Nephron progenitor cell (in vitro differentiated cells): Measurements from ENCODE around the gene PAFAH1B1.

Experiments
- DNase-seq: peaks from one replicate; pipeline ENCODE4 v3.0.0; 2021
- H3K27ac Mint-ChIP-seq: 2 replicates; pipeline ENCODE4 v1.8.0; 2021; ENCODE audit warnings: mild to moderate bottlenecking, moderate library complexity, mixed read lengths
- H3K27me3 Mint-ChIP-seq: 2 replicates; pipeline ENCODE4 v1.8.0; 2021; ENCODE audit warnings: mild to moderate bottlenecking, low read depth, mixed read lengths; ENCODE audit not compliant: poor library complexity
- H3K36me3 Mint-ChIP-seq: 2 replicates; pipeline ENCODE4 v1.8.0; 2021; ENCODE audit warnings: low read depth, mixed read lengths
- H3K4me1 Mint-ChIP-seq: 2 replicates; pipeline ENCODE4 v1.8.0; 2021; ENCODE audit warnings: mixed read lengths
- H3K4me3 Mint-ChIP-seq: 2 replicates; pipeline ENCODE4 v1.8.0; 2021; ENCODE audit warnings: mild to moderate bottlenecking, moderate library complexity, mixed read lengths
- H3K9me3 Mint-ChIP-seq: 2 replicates; pipeline ENCODE4 v1.8.0; 2021; ENCODE audit warnings: mild to moderate bottlenecking, moderate library complexity, mixed read lengths
- TF ChIP-seq, protein P1 (sequence below): fragments of 200-600 bp; sonication (generic); IDR thresholded peaks from 2 replicates; pipeline ENCODE4 v1.5.0; 2021; ENCODE audit warnings: antibody characterized with exemption

PAFAH1B1 gene

DNA sequence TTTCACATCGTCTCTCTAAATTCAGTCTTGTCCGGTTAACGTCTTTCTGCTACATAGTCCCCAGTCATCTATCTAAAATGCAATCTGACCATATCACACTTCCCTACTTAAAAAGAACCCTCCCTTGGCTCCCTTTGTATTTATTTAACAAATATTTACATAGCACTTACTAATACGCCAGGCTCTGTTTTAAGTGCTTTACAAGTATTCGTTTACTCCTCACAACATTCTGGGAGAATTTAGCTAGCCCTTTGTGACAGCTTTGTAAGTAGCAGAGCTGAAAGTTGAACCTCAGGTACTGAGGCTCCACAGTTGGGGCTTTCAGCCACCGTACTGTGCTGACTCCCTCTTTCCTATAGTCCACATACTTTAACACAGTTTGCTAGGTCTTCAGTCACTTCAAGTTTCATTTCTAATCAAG is 9.2 kb downstream of the PAFAH1B1 start:
- H3K4me1 Mint-ChIP-seq, result peaks cover 19% of the 10 kb centered on the region
- no peak for DNase-seq
- TF ChIP-seq, protein P1, sequence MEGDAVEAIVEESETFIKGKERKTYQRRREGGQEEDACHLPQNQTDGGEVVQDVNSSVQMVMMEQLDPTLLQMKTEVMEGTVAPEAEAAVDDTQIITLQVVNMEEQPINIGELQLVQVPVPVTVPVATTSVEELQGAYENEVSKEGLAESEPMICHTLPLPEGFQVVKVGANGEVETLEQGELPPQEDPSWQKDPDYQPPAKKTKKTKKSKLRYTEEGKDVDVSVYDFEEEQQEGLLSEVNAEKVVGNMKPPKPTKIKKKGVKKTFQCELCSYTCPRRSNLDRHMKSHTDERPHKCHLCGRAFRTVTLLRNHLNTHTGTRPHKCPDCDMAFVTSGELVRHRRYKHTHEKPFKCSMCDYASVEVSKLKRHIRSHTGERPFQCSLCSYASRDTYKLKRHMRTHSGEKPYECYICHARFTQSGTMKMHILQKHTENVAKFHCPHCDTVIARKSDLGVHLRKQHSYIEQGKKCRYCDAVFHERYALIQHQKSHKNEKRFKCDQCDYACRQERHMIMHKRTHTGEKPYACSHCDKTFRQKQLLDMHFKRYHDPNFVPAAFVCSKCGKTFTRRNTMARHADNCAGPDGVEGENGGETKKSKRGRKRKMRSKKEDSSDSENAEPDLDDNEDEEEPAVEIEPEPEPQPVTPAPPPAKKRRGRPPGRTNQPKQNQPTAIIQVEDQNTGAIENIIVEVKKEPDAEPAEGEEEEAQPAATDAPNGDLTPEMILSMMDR, result no peak
- peaks cover 56% of the 10 kb centered on the region for H3K36me3 Mint-ChIP-seq
- H3K9me3 Mint-ChIP-seq, result peaks cover 8% of the 10 kb centered on the region
- no peaks in the 10 kb centered on the region for H3K27me3 Mint-ChIP-seq
- no peak overlapping the region for H3K4me3 Mint-ChIP-seq
- peak overlapping the region; percentile 16 for H3K27ac Mint-ChIP-seq

DNA sequence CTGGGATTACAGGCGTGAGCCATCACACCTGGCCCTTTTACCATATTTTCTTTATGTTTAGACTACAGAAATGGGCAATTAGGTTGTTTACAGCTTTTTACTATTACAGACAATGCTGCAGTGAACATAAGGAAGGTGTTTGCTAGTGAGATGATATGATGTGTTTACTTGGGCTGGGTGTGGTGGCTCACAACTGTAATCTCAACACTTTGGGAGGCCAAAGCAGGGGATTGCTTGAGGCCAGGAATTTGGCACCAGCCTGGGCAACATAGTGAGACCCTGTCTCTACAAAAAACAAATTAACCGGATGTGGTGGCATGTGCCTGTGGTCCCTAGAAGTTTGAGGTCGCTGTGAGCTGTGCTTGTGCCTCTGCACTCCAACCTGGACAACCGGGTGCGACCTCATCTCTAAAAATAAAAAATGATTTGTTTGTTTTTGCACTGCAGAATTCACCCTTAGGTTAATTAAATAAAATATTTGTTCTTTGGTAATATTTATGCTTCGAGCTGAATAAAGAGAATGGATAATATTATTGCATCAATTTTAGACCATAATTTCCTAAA is 15.0 kb downstream of the PAFAH1B1 start:
- Mint-ChIP-seq H3K4me3 (no peak overlapping the region), H3K27ac (no peak overlapping the region), H3K4me1 (peaks cover 27% of the 10 kb centered on the region), H3K27me3 (no peaks in the 10 kb centered on the region), H3K9me3 (no peaks in the 10 kb centered on the region), H3K36me3 (peaks cover 34% of the 10 kb centered on the region)
- DNase-seq, result no peak
- TF ChIP-seq, protein P1, result no peak

DNA sequence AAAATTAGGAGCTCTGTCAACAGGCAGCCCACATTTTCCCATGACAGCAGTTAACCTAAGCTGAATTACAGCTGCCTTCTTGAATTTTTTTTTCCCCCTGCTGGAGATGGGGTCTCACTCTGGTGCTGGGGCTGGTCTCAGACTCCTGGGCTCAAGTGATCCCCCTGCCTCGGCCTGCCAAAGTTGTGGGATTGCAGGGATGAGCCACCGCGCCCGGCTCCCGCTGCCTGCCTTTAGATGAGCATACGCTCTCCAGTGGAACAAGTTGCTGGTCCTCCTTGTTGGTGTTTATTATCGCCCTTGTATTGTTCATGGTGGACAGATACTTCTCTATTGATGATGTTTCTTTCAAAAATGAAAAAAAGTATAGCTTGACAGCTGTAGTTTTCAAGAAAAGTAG is 15.6 kb downstream of the PAFAH1B1 start:
- Mint-ChIP-seq H3K27me3 (no peaks in the 10 kb centered on the region), H3K9me3 (no peaks in the 10 kb centered on the region), H3K27ac (peak overlapping the region; percentile 74), H3K4me3 (no peak overlapping the region), H3K4me1 (peaks cover 27% of the 10 kb centered on the region), H3K36me3 (peaks cover 34% of the 10 kb centered on the region)
- no peak for DNase-seq
- TF ChIP-seq, protein P1, result no peak

DNA sequence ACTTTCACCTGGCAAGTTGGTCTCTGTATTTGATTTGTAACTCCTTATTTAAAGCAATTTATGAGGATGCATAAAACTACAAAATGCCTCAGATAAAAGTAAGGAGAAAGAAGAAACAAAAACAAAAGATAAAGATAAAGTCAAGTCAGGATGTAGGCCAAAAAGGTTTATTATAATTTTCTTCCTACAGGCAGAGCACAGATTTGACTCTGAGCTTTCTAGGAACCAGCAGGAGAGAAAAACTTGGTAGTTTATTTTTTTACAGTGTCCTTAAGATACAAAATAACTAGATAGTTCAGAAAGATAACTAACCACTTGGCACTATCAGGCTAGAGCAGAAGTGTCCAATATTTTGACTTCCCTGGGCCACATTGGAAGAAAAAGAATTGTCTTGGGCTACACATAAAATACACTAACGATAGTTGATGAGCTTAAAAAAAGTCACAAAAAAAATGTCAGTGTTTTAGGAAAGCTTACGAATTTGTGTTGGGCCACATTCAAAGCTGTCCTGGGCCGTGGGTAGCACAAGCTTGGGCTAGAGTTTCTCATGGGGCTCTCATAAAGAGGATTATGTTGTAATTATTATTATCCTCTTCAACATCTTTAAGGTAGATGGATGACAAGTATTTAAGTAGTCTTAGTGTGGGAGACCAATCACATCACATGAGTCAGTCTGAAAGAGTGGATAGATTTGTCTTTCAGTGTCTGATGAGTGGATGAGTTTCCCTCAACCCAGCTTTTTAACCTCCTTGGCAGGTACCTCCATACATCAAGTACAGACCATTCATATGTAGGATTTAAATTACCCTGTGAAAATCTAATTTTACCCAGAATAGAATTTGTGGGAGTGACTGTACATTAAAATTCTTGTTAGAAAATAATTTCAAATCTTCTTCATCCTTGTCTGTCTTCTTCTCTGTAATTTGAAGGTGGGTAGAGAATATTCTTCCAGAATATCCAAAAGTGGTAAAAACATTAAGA is 17.0 kb downstream of the PAFAH1B1 start:
- H3K27me3 Mint-ChIP-seq, result no peaks in the 10 kb centered on the region
- TF ChIP-seq, protein P1, result no peak
- peaks cover 32% of the 10 kb centered on the region for H3K36me3 Mint-ChIP-seq
- peaks cover 28% of the 10 kb centered on the region for H3K4me1 Mint-ChIP-seq
- no peak for DNase-seq
- H3K27ac Mint-ChIP-seq, result peak overlapping the region; percentile 91
- no peaks in the 10 kb centered on the region for H3K9me3 Mint-ChIP-seq
- H3K4me3 Mint-ChIP-seq, result no peak overlapping the region

DNA sequence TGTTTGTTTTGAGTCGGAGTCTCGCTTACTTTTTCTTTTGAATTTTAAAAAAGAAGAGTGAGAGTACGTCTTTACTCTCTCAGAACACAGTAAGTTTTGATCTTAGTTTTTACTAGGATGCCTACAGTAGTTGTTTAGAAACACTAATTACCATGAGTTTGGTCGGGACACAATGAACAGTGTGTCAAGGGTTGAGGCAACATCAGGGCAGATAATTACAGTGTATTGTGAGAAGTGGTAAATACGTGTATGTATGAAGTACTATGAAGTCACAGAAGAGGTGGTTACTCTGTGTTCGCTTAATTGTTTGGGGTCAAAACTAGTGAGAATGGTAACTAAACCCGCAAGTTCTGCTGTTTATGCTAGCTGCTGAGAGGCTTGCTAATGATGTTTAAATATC is 18.2 kb downstream of the PAFAH1B1 start:
- peak overlapping the region; percentile 44 for H3K27ac Mint-ChIP-seq
- no peak for DNase-seq
- H3K36me3 Mint-ChIP-seq, result peaks cover 38% of the 10 kb centered on the region
- TF ChIP-seq, protein P1, result no peak
- H3K27me3 Mint-ChIP-seq, result peaks cover 2% of the 10 kb centered on the region
- peaks cover 33% of the 10 kb centered on the region for H3K4me1 Mint-ChIP-seq
- no peak overlapping the region for H3K4me3 Mint-ChIP-seq
- H3K9me3 Mint-ChIP-seq, result no peaks in the 10 kb centered on the region
